Right ventricle myocardium superior (tissue), 1 donor: ENCODE data around the gene PHACTR1. TPM values are rescaled to one million over a fixed set of nuclear protein-coding genes. Genes with fewer than 3 reads are reported as not detected.
A peak's percentile ranks its signal among the peaks of the same experiment; 100 is the strongest.
"Not testable (repeated sequence)": the region's sequence is repeated elsewhere in the genome, so short reads cannot be mapped to it uniquely, and the experiment has no call there.

Experiments
- ATAC-seq: fragments of 200-7000 bp; cut with Tn5 transposase; one replicate; pipeline ENCODE4 v1.9.1; 2020; ENCODE audit warnings: mild to moderate bottlenecking; ENCODE audit not compliant: poor library complexity
- DNase-seq: peaks from one replicate; pipeline ENCODE4 v3.0.0-alpha.2; 2020
- intact Hi-C: fragments of 100-400 bp; cut with DNase I; formaldehyde crosslinking; loops from one replicate; pipeline ENCODE4 v1.11.2; 2022
- total RNA-seq: library from RNA; stranded (reverse); fragmentation: NEBNext Ultra II Directional; extraction: Animal tissue kit (Norgen Biotek cat#: 25700); gene quantifications from one replicate; pipeline ENCODE4 v1.2.1, GENCODE V29; 2021
- donor health status: DM: no; HTN: yes; CAD: no; lungs with severe emphysema.

PHACTR1 gene
- total RNA-seq, 1 donor from 2014 or later: 114 TPM

GRCh38 chr6:12735786-12736185 is 19.2 kb downstream of the PHACTR1 start:
- ATAC-seq: no peak
- DNase-seq: no peak
- intact Hi-C loops: no loop called here

DNA sequence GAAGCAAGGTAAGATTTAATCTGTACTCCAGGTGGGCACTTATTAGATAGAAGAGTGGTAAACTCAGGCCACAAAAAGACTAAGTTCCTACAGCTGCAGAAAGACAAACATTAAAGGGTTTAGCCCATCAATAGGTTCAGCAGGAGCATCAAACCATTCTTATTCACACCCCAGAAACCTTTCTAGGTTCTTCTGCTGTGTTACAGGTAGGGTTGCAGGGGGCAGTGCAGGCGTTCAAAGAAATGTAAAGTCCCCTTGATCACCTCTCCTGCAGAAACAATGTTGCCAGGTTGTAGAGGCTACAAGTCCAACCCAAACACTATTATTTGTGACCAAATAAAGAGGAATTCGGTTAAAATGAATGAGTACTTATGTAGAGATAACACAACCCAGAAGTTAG is 31.8 kb downstream of the PHACTR1 start:
- ATAC-seq (no peak), DNase-seq (no peak)
- intact Hi-C loops: no loop called here

- no peak for DNase-seq
- intact Hi-C loops: no loop called here
- ATAC-seq: no peak
Measured at GRCh38 chr6:12748815-12749521, 32.4 kb downstream of the PHACTR1 start.

DNA sequence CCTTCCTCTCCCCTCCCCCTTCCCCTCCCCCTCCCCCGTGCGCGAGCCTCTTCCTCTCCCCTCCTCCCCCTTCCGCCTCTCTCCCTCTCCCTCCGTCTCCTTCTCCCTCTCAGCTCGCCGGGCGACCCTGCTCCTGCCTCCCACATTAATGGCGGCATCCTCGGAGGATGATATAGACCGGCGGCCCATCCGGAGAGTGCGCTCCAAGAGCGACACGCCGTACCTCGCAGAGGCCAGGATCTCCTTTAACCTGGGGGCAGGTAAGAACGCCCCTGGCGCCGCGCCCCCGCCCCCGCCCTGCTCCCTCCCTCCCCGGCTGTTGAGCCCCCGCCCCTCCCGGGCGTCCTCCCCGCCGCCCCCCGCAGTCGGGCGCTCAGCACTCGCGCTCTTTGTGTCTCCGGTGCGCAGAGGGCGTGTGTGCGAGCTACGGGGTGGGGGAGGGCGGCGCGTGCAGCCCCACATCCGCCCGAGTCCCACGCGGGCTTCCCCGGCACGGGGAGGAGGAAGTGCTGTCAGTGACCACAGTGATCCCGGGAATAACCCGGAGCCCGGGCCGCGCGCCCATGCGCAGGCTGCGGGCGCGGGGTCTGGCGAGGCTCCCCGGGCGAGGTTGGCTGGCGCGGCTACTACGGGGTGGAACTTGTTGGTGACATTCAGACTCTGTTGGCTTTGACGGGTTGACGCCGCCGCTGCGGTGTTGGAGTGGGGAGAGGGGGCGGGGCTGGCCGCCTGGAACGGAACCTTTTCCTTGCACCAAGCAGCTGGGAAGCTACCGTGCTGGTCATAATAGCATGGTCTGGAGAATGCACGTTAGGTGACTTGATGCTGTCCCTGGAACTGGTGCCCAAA is 33.2 kb downstream of the PHACTR1 start:
- intact Hi-C loops: no loop called here
- no peak for ATAC-seq
- peak; percentile 43 for DNase-seq

GRCh38 chr6:12750416-12750815 is 33.8 kb downstream of the PHACTR1 start:
- no peak for ATAC-seq
- intact Hi-C loops: no loop called here
- no peak for DNase-seq

DNA sequence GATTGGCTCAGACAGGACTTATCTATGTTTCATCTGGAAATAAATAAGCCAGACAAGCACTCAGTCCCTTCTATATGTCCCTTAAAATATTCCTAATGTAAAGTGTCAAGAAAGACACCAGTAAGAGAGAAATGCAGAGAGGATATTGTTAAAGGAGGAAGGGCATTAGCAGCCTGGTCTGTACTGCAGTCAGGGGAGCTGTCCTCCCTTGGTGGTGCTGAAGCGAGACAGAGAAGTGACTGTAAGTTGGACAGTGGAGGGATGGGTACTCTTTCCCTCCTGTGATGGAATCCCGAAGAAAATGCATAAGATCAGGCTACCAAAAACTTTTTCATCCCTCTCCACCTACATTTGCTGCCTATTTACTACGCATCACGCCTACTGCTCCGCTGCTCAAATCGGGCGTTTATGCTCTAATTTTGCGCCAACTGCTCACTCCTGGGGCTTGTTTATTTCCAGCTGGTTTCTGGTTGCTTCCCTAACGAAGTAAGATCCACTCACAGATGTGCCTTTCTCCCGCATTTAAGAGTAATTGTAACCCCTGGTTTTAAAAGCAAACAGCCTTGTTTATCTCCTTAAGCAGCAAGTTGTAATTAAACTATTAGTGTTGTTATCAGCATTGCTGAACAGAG is 35.2 kb downstream of the PHACTR1 start:
- DNase-seq: peak; percentile 66
- peak; percentile 69 for ATAC-seq
- intact Hi-C loops: no loop called here

DNA sequence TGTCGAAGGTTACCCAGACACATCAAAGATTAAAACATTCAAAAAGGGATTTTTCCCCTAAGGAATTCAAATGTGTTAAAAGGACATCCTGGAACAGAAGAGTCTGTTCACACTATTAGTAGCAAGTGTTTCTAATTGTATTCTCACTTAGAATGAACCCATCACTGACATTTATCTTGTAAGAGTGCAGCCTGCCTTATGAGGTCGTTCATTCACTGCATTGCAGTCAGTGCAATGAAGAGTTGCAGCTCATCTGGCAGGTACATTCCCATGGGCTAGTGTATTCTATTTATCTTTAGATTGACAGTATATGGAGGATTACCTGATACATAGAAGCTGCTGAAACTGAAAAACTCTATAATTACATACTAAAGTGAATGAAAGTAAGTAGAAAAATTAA is 36.5 kb downstream of the PHACTR1 start:
- ATAC-seq: no peak
- no peak for DNase-seq
- intact Hi-C loops: no loop called here

DNA sequence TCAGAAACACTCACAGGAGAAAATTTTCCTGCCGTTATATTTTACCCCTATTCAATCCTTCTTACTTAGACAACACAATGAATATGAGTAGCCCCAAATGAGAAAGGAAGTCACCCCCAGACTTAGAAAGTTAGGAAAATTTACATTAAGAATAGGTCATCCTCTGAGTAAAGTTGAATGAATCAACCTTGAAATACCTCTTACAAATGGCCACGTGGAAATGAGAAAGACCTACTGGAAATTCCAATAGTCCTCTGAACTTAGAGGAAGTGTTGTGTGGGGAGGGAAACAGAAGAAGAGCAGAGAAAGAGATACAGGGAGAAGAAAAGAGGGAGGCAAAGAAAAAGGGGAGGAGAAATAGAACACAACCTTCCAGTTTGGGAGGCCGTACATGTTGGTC is 43.7 kb downstream of the PHACTR1 start:
- intact Hi-C loops: no loop called here

DNA sequence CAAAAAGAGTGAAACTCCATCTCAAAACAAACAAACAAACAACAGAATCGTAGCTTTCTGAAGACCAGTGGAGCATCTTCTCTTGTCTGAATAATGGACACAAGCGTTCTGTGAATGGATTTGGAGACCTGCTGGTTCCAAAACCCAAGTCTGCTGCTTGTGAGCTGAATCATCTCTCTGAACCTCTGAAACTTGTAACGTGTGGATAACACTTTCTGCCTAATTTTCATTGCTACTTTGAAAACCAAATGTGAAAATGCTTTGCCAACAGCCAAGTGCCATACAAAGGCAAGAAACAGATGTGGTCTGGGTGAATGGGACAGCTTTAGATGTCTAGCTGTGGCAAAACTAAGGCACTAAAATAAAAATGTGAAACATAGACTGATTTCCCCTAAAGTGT is 44.3 kb downstream of the PHACTR1 start:
- ATAC-seq (no peak), DNase-seq (no peak)
- intact Hi-C loops: no loop called here

More for the DNA sequence above, 43.7 kb downstream of the PHACTR1 start:
- ATAC-seq: no peak
- no peak for DNase-seq

DNA sequence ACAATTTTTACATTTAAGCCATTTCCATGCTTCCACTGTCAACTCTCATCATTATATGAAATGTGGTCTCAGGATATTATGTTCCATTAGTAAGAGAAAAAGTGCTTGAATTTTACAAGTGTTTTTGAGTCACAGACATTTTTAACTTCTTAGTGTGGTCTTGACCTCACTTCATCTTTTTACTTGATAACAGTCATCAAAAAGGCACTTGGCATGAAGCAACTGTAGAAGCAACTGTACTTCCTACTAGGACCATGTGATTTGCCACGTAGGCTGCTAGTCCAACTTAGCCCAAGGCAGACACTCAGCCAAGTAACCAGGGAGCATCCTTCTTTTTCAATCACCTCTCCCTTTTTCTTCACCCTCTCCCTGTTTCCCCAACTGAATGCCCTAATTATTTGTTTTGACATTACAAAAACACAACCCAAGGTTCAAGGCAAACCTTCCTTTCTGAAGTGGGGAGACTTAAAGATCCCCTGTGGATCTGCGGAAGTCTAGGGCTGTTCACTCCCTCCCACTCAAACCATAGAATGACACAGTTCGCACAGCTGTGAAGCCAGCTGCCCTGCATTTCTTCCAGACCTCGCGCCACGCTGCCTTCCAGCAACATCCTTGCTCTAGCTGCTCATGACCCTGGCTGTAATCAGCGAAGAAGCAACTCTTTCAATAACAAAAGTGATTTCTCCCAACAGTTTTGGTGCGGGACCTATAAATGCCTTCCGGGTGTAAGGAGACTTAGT is 45.0 kb downstream of the PHACTR1 start:
- intact Hi-C loops: no loop called here
- no peak for ATAC-seq
- DNase-seq: no peak

DNA sequence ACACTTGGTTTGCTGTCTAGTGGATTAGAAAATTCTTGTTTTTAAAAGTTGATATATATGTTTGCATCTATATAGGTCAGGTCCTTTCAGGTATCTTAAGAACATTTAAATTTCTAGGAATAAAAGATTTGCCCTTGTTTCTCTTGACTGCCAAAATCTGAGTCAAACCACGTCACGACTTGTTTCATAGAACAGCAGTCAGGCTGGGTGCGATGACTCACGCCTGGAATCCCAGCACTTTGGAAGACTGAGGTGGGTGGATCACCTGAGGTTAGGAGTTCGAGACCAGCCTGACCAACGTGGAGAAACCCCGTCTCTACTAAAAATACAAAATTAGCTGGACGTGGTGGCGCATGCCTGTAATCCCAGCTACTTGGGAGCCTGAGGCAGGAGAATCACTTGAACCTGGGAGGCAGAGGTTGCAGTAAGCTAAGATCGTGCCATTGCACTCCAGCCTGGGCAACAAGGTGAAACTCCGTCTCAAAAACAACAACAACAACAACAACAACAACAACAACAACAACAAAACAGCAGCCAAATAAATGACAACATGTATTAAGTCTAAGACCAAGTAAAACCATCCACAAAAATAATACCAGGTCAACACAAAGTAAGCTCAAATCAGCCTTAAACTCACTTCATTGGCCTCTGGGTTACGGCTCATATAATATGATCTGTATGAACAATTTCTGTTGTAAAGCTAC is 46.3 kb downstream of the PHACTR1 start:
- DNase-seq, ATAC-seq, intact Hi-C loops: not testable (repeated sequence)

DNA sequence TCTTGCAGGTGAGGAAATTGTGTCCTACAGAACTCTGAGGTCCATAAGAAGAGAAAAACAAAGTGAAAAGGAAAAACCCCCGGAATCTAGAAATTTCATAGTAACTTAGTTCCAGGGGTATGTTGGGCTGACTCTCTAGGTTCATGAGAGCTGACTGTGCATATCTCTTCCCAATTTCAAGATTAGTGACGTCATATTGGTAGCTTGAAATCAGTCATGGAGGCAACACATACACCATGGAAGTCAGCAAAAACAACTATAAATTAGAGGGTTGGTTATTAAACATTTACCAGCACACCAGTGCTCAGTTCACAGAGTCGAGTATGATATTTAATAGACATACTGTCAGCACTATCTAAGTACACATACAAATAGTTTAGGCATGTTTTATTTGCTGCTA is 49.8 kb downstream of the PHACTR1 start:
- ATAC-seq: no peak
- intact Hi-C loops: no loop called here
- DNase-seq: no peak

- intact Hi-C loops: no loop called here
- DNase-seq: no peak
- no peak for ATAC-seq
Measured at GRCh38 chr6:12767016-12767415, 50.4 kb downstream of the PHACTR1 start.

- intact Hi-C loops: no loop called here
- DNase-seq (no peak), ATAC-seq (no peak)
Measured at GRCh38 chr6:12769556-12770256, 53.1 kb downstream of the PHACTR1 start.

DNA sequence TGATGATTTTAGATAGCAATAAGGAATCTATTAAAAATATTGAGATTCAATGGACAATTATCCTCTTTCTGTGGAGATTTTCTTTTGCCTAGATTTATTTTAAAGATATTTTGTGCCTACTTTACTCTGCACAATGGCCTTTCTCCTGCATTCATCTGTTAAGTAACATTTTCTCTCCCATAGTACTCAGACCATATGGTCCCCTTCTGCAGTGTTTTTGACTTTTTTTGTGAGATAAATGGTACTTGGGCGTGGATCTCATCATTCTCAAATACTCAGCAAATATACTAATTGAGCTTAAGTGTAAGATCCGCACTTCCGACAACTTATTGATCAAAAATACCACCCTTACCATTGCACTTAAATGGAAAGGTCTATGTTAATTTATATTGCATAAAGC is 55.8 kb downstream of the PHACTR1 start:
- ATAC-seq: no peak
- no peak for DNase-seq
- intact Hi-C loops: no loop called here

- intact Hi-C loops: no loop called here
- DNase-seq (no peak), ATAC-seq (no peak)
Measured at GRCh38 chr6:12776291-12776690, 59.7 kb downstream of the PHACTR1 start.

GRCh38 chr6:12779772-12780171 is 63.2 kb downstream of the PHACTR1 start:
- intact Hi-C loops: no loop called here
- ATAC-seq: no peak
- DNase-seq: no peak

DNA sequence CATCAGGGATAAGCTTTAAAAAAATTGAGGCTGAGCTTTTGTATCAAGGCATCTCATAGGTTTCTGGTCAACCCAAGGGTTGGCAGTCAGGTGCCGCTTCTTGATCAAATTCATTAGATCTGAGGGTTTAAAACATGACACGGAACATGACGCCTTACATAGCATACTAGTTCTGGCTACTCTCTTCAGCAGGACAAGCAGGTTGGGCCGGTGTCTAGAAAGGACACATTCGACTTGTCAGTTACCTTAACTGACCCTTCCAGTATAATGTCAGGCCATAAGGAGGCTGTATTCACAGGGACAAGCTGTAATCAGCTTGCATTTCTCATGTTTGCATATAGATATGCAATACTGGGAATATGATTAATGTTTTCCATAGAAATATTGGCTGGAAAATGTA is 65.6 kb downstream of the PHACTR1 start:
- DNase-seq: no peak
- ATAC-seq: no peak

More for the DNA sequence above, 65.6 kb downstream of the PHACTR1 start:
- intact Hi-C loops: no loop called here
